HEK293 (cell line): ENCODE measurements around the gene DDIT4L.

Source experiments
- CTCF ChIA-PET: fragments of 350-600 bp; formaldehyde crosslinking; extraction: SDS; loops from one replicate; lab custom pipeline; 2021; ENCODE audit warnings: antibody characterized with exemption; lab: Yijun Ruan, JAX
- POLR2A ChIA-PET: fragments of 300-600 bp; formaldehyde crosslinking; extraction: SDS; loops from one replicate; lab custom pipeline; 2020; ENCODE audit warnings: antibody characterized with exemption, inconsistent platforms; lab: Yijun Ruan, JAX
- H3K27ac ChIP-seq: fragments of 200-500 bp; sonication (Bioruptor generic); 2 replicates; pipeline ENCODE4 v1.5.1; 2014; ENCODE audit warnings: low read depth, low read length, control low read depth, inconsistent platforms; ENCODE audit errors: extremely low read depth
- H3K36me3 ChIP-seq, 2 experiments: fragments of 200-500 bp in 1 of 2; sonication (Bioruptor generic) in 1 of 2; 1 replicate in 1 of 2; 2 replicates in 1 of 2; pipeline ENCODE4 v1.5.1; 2014 to 2017; ENCODE audit warnings: inconsistent platforms in 2 of 2, low read length in 2 of 2; ENCODE audit not compliant: control insufficient read depth in 2 of 2, insufficient read depth in 1 of 2
- H3K4me1 ChIP-seq: fragments of 200-500 bp; sonication (Bioruptor generic); 2 replicates; pipeline ENCODE4 v1.5.1; 2014; ENCODE audit warnings: mild to moderate bottlenecking, low read length, inconsistent platforms; ENCODE audit not compliant: control insufficient read depth, insufficient read depth
- H3K4me3 ChIP-seq: 2 replicates; pipeline ENCODE4 v1.5.1; 2011; ENCODE audit warnings: low read depth, mild to moderate bottlenecking, control low read depth, low read length, moderate library complexity
- H3K9me3 ChIP-seq: fragments of 200-500 bp; sonication (Bioruptor generic); 2 replicates; pipeline ENCODE4 v1.5.1; 2014; ENCODE audit warnings: low read depth, low read length, inconsistent platforms; ENCODE audit not compliant: control insufficient read depth, insufficient read depth
- BCL11A ChIP-seq: fragments of 450-650 bp; formaldehyde crosslinking; IDR thresholded peaks from 2 replicates; pipeline ENCODE4 v1.5.1; 2016; ENCODE audit warnings: low read depth, missing biosample characterization, missing genetic modification characterization
- EGR2 ChIP-seq: fragments of 450-650 bp; formaldehyde crosslinking; IDR thresholded peaks from 2 replicates; pipeline ENCODE4 v1.5.1; 2016; ENCODE audit warnings: low read depth, missing biosample characterization, missing genetic modification characterization
- ELK4 ChIP-seq: IDR thresholded peaks from 2 replicates; pipeline ENCODE4 v1.6.1; 2011; ENCODE audit warnings: mild to moderate bottlenecking, low read depth, low read length, borderline replicate concordance
- GLIS1 ChIP-seq: fragments of 450-650 bp; formaldehyde crosslinking; IDR thresholded peaks from 2 replicates; pipeline ENCODE4 v1.5.1; 2016; ENCODE audit warnings: missing biosample characterization, missing genetic modification characterization
- IKZF3 ChIP-seq: fragments of 450-650 bp; IDR thresholded peaks from 2 replicates; pipeline ENCODE4 v1.5.0; 2018; ENCODE audit warnings: missing biosample characterization, mild to moderate bottlenecking, missing genetic modification characterization, moderate library complexity
- KLF17 ChIP-seq: fragments of 450-650 bp; formaldehyde crosslinking; IDR thresholded peaks from 2 replicates; pipeline ENCODE4 v1.5.1; 2016; ENCODE audit warnings: missing biosample characterization, missing genetic modification characterization
- MZF1 ChIP-seq: fragments of 450-650 bp; formaldehyde crosslinking; IDR thresholded peaks from 2 replicates; pipeline ENCODE4 v1.5.1; 2017; ENCODE audit warnings: missing biosample characterization, missing genetic modification characterization, borderline replicate concordance
- OVOL3 ChIP-seq: fragments of 450-650 bp; formaldehyde crosslinking; IDR thresholded peaks from 2 replicates; pipeline ENCODE4 v1.5.1; 2016; ENCODE audit warnings: missing biosample characterization, missing genetic modification characterization
- SCRT1 ChIP-seq: fragments of 450-650 bp; formaldehyde crosslinking; IDR thresholded peaks from 2 replicates; pipeline ENCODE4 v1.5.1; 2016; ENCODE audit warnings: missing biosample characterization, missing genetic modification characterization, borderline replicate concordance
- SP2 ChIP-seq: fragments of 450-650 bp; formaldehyde crosslinking; IDR thresholded peaks from 2 replicates; pipeline ENCODE4 v1.5.1; 2016; ENCODE audit warnings: missing biosample characterization, missing genetic modification characterization
- ZBTB17 ChIP-seq: fragments of 450-650 bp; formaldehyde crosslinking; IDR thresholded peaks from 2 replicates; pipeline ENCODE4 v1.5.1; 2016; ENCODE audit warnings: missing biosample characterization, missing genetic modification characterization
- ZBTB8A ChIP-seq: fragments of 450-650 bp; formaldehyde crosslinking; IDR thresholded peaks from 2 replicates; pipeline ENCODE4 v1.5.1; 2016; ENCODE audit warnings: missing biosample characterization, missing genetic modification characterization
- ZNF112 ChIP-seq: fragments of 450-650 bp; formaldehyde crosslinking; IDR thresholded peaks from 2 replicates; pipeline ENCODE4 v1.5.0; 2017; ENCODE audit warnings: missing biosample characterization, missing genetic modification characterization
- ZNF114 ChIP-seq: fragments of 450-650 bp; formaldehyde crosslinking; IDR thresholded peaks from 2 replicates; pipeline ENCODE4 v1.5.0; 2017; ENCODE audit warnings: missing biosample characterization, missing genetic modification characterization
- ZNF133 ChIP-seq: fragments of 450-650 bp; formaldehyde crosslinking; IDR thresholded peaks from 2 replicates; pipeline ENCODE4 v1.5.1; 2016; ENCODE audit warnings: missing biosample characterization, missing genetic modification characterization
- ZNF239 ChIP-seq: fragments of 450-650 bp; formaldehyde crosslinking; IDR thresholded peaks from 2 replicates; pipeline ENCODE4 v1.5.1; 2016; ENCODE audit warnings: missing biosample characterization, missing genetic modification characterization
- ZNF24 ChIP-seq: fragments of 450-650 bp; formaldehyde crosslinking; IDR thresholded peaks from 2 replicates; pipeline ENCODE4 v1.5.1; 2016; ENCODE audit warnings: missing biosample characterization, missing genetic modification characterization
- ZNF274 ChIP-seq, 2 experiments: fragments of 200-500 bp in 1 of 2; fragments of 450-650 bp in 1 of 2; sonication (Bioruptor generic) in 1 of 2; formaldehyde crosslinking in 1 of 2; IDR thresholded peaks; 2 replicates each; pipeline versions ENCODE4 v1.5.1 to v1.6.1; 2014 to 2016; ENCODE audit warnings: borderline replicate concordance in 1 of 2, inconsistent platforms in 1 of 2, low read length in 1 of 2, missing biosample characterization in 1 of 2, missing genetic modification characterization in 1 of 2
- ZNF350 ChIP-seq: fragments of 450-650 bp; formaldehyde crosslinking; IDR thresholded peaks from 2 replicates; pipeline ENCODE4 v1.5.0; 2017; ENCODE audit warnings: missing biosample characterization, mild to moderate bottlenecking, missing genetic modification characterization
- ZNF433 ChIP-seq: fragments of 450-650 bp; formaldehyde crosslinking; IDR thresholded peaks from 2 replicates; pipeline ENCODE4 v1.5.1; 2016; ENCODE audit warnings: missing biosample characterization, missing genetic modification characterization, low read depth
- ZNF473 ChIP-seq: fragments of 450-650 bp; formaldehyde crosslinking; IDR thresholded peaks from 2 replicates; pipeline ENCODE4 v1.5.1; 2017; ENCODE audit warnings: missing biosample characterization, missing genetic modification characterization
- ZNF585B ChIP-seq: fragments of 450-650 bp; formaldehyde crosslinking; IDR thresholded peaks from 2 replicates; pipeline ENCODE4 v1.5.1; 2016; ENCODE audit warnings: missing biosample characterization, missing genetic modification characterization
- ZNF600 ChIP-seq: fragments of 450-650 bp; formaldehyde crosslinking; IDR thresholded peaks from 2 replicates; pipeline ENCODE4 v1.5.1; 2016; ENCODE audit warnings: missing biosample characterization, missing genetic modification characterization
- ZNF621 ChIP-seq: fragments of 450-650 bp; formaldehyde crosslinking; IDR thresholded peaks from 2 replicates; pipeline ENCODE4 v1.5.1; 2017; ENCODE audit warnings: missing biosample characterization, missing genetic modification characterization
- ZNF639 ChIP-seq: fragments of 450-650 bp; formaldehyde crosslinking; IDR thresholded peaks from 2 replicates; pipeline ENCODE4 v1.5.1; 2016; ENCODE audit warnings: missing biosample characterization, missing genetic modification characterization
- ZNF654 ChIP-seq: fragments of 450-650 bp; formaldehyde crosslinking; IDR thresholded peaks from 2 replicates; pipeline ENCODE4 v1.5.1; 2016; ENCODE audit warnings: low read depth, missing biosample characterization, missing genetic modification characterization
- ZNF747 ChIP-seq: fragments of 450-650 bp; formaldehyde crosslinking; IDR thresholded peaks from 2 replicates; pipeline ENCODE4 v1.5.1; 2016; ENCODE audit warnings: missing biosample characterization, missing genetic modification characterization
- ZNF837 ChIP-seq: fragments of 450-650 bp; formaldehyde crosslinking; IDR thresholded peaks from 2 replicates; pipeline ENCODE4 v1.5.1; 2016; ENCODE audit warnings: missing biosample characterization, missing genetic modification characterization
- ZSCAN18 ChIP-seq: fragments of 450-650 bp; formaldehyde crosslinking; IDR thresholded peaks from 2 replicates; pipeline ENCODE4 v1.5.1; 2016; ENCODE audit warnings: missing biosample characterization, missing genetic modification characterization
- ZSCAN30 ChIP-seq: fragments of 450-650 bp; IDR thresholded peaks from 2 replicates; pipeline ENCODE4 v1.5.1; 2018; ENCODE audit warnings: missing biosample characterization, mild to moderate bottlenecking, missing genetic modification characterization, moderate library complexity
- ZSCAN4 ChIP-seq: fragments of 450-650 bp; formaldehyde crosslinking; IDR thresholded peaks from 2 replicates; pipeline ENCODE4 v1.5.1; 2017; ENCODE audit warnings: missing biosample characterization, missing genetic modification characterization

The DDIT4L gene

GRCh38 chr4:100208459-100208858, 18.2 kb upstream of the DDIT4L start:
- no peak overlapping the region for H3K27ac ChIP-seq
- TF ChIP-seq EGR2 (tag by site-specific recombination) (no peak), ELK4 (no peak), ZNF24 (no peak), ZNF239 (tag by site-specific recombination) (no peak), ZSCAN18 (tag by site-specific recombination) (no peak), ZNF473 (tag by site-specific recombination) (no peak)
- H3K4me1 ChIP-seq = no peaks in the 10 kb centered on the region
- POLR2A ChIA-PET = no interaction called here
- H3K9me3 ChIP-seq = no peaks in the 10 kb centered on the region
- no peak overlapping the region for H3K4me3 ChIP-seq
- H3K36me3 ChIP-seq = no peaks in the 10 kb centered on the region
- CTCF ChIA-PET = no interaction called here

- POLR2A ChIA-PET = no interaction called here
Measured at GRCh38 chr4:100206850-100207249, 16.6 kb upstream of the DDIT4L start.

GRCh38 chr4:100198061-100198460, 7.8 kb upstream of the DDIT4L start:
- Histone ChIP-seq H3K4me3 (no peak overlapping the region), H3K4me1 (no peaks in the 10 kb centered on the region), H3K9me3 (no peaks in the 10 kb centered on the region), H3K27ac (no peak overlapping the region), H3K36me3 (no peaks in the 10 kb centered on the region)
- CTCF ChIA-PET = no interaction called here
- POLR2A ChIA-PET = no interaction called here
- no peak for TF ChIP-seq ZNF654 (tag by site-specific recombination)
- TF ChIP-seq ZNF274 (IDR thresholded peaks at IDR 0.05; ENCODE audit: low read length) = no peak
- no peak for TF ChIP-seq ZNF274 (tag by site-specific recombination; IDR thresholded peaks at IDR 0.05; ENCODE audit: borderline replicate concordance)
- no peak for TF ChIP-seq ZBTB8A (tag by site-specific recombination)
- TF ChIP-seq ZSCAN4 (tag by site-specific recombination) = no peak
- no peak for TF ChIP-seq ZSCAN30
- no peak for TF ChIP-seq BCL11A (tag by site-specific recombination)
- TF ChIP-seq ZNF621 = no peak
- TF ChIP-seq GLIS1 (tag by site-specific recombination) = no peak
- TF ChIP-seq ZNF585B = no peak
- TF ChIP-seq SP2 (tag by site-specific recombination) = no peak
- TF ChIP-seq MZF1 (tag by site-specific recombination) = no peak
- TF ChIP-seq ZNF600 (tag by site-specific recombination) = no peak

More at GRCh38 chr4:100206850-100207249, 16.6 kb upstream of the DDIT4L start:
- CTCF ChIA-PET = no interaction called here
- no peaks in the 10 kb centered on the region for H3K36me3 ChIP-seq
- TF ChIP-seq OVOL3 (tag by site-specific recombination) (no peak), ZNF837 (tag by site-specific recombination) (no peak), KLF17 (tag by site-specific recombination) (no peak), ZNF747 (tag by site-specific recombination) (no peak), ZNF433 (tag by site-specific recombination) (no peak), IKZF3 (tag by site-specific recombination) (no peak), ZNF112 (tag by site-specific recombination) (no peak), ZNF585B (no peak), ZNF639 (tag by site-specific recombination) (no peak), ZNF114 (tag by site-specific recombination) (no peak), ZNF350 (tag by site-specific recombination) (no peak), ZNF133 (tag by site-specific recombination) (no peak), GLIS1 (tag by site-specific recombination) (no peak), ZBTB17 (tag by site-specific recombination) (no peak), SCRT1 (tag by site-specific recombination) (no peak)
- H3K4me1 ChIP-seq = no peaks in the 10 kb centered on the region
- H3K4me3 ChIP-seq = no peak overlapping the region
- no peak overlapping the region for H3K27ac ChIP-seq
- H3K9me3 ChIP-seq = no peaks in the 10 kb centered on the region
